Activated CD8-positive, alpha-beta memory T cell treated with anti-CD3 and anti-CD28 coated beads for 4 hours (primary cell): ENCODE measurements around the gene WTIP.
"Not testable (repeated sequence)": the region's sequence is repeated elsewhere in the genome, so short reads cannot be mapped to it uniquely, and the experiment has no call there.

Experiments
- DNase-seq, 2 donors: peaks; one replicate each; pipeline ENCODE4 v3.0.0-alpha.2; 2020; ENCODE audit warnings: low read depth in 2 of 2

Gene WTIP

DNA sequence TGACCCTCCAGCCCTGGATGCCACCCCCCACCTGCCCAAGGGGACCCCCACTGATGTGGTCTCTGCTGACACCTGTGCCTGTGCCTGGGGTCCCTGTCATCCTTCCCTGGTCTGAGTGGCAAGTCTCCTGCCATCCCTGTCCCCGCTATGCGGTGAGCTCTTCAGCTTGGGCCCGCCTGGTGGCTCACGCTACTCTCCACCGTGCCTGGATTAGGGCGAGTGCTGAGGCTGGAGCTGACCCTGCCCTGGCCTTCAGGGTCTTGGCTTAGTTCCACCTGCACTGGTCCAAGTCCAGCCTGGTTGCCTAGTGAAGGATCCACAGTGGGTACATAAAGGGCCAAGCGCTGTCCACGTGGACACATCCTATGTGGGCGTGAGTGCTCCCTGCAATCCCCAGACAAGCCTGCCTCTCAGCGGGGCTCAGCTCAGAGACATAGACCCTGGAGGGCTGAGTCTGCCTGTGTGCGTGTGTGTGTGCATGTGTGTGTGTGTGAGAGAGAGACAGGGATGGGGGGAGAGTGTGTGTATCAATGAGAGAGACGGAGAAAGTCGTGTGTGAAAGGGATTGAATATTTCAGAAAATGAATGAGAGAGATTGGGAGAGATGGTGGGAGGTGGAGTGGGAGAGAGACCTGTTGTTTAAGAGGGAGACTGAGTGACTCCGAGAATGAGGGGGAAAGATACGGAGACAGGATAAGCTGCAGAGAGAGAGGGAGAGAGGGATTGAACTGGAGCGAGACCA is 22.1 kb downstream of the WTIP start:
- DNase-seq: no peak

DNA sequence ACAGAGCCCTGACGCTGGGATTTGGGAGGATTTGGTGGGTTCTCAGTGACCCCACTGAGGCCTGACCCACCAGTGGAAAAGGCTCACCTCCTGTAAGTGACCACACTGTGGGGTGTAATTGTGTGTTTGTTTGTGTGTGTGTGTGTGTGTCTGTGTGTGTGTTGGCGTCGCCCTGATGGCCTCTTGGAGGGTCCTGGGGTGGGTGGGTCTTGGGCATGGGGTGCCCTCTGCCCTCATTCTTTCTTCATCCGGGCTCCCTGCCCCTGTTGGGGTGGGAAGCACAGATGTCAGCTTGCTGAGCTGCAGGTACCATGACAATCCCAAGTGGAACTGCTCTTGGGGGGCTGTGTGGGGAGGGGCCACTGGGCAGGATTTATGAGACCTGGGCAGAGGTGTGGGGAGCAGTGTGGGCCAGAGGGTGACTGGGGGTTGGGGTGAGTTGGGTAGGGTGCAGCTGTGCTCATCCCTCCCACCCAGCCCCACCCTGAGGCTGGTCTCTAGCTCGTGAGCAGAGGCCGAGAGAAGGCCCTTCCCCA is 22.8 kb downstream of the WTIP start:
- no peak for DNase-seq

DNA sequence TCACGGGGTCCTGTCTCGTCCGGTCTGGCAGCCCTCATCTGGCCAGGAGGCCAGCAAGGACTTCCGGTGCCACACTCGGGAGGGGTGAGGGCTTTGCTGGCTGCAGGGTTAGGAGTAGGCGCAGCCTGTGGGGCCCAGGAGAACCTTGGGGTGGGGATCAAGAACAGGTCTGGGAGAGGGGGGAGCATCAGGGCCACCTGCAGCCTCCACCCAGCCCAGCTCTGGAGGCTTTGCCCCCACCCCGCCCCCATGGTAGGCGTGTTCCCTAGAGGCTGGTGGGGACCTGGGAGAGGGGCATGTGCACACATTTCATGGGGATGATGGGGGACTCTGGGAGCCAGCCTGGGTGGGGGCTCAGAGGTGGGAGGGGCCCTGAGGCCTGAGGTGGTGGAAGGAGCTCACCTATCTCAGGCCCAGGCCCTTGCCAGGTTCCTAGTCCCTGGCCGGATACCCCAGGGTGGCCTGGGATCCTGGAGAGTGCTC is 23.3 kb downstream of the WTIP start:
- no peak for DNase-seq

DNA sequence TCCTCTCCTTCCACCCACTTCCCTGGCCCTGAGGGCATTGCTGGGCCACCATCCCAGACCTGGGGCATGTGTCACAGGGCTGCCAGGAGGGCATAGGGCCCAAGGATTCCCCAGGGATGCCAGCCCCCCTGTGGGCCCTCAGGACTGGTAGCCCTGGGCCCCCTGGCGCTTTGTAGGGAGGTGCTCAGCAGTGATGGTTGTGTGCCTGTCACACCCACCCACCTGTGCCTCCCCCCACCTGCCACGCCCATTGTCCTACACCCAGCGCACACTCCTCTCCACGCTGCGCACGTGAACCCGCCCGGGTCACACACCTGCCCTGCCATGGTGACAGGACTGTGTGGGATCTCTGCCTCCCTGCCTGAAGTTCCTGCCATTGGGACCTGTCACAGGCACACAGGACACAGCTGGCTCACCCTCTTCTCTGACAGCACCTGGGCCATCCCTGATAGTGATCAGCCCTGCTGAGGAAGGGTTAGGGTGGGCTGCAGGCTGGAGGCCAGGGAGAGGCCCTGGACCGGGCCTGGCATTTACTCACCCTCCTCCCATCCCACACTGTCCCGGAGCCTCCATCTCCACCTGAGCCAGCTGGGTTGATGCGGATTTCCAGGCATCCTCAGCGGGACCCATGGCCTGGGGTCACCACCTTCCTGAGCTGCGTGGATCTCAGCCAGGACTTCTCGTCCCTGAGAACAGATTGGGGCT is 23.9 kb downstream of the WTIP start:
- no peak for DNase-seq

DNA sequence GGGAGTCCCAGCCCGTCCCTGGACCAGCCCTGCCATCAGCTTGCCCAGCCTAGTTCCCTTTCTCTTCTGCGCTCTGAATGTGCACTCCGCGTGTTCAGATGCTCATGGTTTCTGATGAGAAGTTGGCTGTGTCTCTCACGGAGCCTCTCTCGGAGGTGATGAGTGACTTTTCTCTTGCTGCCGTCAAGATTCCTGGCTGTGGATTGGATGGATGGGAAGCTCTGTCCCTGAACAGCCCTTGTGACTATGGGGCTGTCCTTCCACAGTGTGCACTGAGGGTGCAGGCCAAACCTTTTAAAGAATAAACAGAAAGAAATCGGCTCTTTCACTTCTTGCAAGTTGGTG is 24.4 kb downstream of the WTIP start:
- DNase-seq: no peak

DNA sequence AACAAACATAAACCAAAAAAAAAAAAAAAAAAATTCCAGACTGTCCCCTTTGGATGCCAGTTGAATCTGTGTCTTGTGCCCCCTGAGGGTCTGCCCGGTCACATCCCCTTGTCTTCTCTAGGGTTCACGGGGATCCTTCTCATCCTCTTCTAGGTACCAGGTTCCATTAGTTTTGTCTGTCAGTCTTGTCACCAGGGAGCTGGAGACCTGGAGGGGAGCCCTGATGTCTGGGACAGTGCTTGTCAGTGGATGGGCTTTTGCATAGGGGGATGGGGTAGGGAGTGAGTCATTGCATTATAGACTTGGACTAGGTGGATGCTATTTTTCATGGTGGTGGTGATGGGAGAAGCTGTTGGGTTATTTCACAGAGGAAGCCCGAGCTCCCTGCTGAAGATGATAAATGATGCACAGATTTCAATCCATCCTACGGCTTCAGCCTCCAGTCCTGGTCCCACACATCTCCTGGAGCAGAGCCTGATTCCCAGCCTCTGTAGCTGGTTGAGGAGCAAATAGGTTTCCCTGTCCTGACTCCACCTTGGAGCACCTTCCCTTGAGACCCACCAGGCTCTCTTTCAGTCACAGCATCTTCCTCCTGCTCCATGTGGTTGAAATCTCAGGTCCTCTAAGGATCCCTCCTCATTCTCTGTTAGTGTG is 26.0 kb downstream of the WTIP start:
- DNase-seq: no peak

DNA sequence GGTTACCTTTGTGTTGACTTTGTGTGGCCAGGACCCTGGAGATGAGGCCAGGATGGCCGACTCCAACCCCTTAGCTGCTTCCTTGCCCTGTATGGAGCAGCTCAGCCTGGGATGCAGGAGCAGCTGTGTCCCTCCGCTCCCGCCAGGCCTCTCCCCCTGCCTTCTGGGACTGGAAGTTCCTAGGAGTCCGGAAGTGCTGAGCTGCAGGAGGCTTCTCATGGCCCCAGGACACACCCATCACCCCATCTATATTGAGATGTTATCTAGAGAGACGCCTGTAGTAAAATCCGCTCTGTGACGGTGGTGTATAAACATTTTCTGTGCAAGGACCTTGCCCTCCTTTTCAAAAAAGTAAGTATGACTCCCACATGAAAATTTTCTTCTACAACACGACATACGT is 27.0 kb downstream of the WTIP start:
- DNase-seq: no peak

DNA sequence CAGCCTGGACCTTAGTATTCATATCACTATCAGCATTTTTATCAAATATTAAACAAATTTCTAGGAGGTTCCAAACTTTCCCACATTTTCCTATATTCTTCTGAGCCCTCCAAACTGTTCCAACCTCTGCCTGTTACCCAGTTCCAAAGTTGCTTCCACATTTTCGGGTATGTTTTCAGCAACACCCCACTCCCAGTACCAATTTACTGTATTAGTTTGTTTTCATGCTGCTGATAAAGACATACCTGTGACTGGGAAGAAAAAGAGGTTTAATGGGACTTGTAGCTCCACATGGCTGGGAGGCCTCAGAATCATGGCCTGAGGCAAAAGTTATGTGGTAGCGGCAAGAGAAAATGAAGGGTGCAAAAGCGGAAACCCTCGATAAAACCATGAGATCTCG is 29.3 kb downstream of the WTIP start:
- DNase-seq: not testable (repeated sequence)

DNA sequence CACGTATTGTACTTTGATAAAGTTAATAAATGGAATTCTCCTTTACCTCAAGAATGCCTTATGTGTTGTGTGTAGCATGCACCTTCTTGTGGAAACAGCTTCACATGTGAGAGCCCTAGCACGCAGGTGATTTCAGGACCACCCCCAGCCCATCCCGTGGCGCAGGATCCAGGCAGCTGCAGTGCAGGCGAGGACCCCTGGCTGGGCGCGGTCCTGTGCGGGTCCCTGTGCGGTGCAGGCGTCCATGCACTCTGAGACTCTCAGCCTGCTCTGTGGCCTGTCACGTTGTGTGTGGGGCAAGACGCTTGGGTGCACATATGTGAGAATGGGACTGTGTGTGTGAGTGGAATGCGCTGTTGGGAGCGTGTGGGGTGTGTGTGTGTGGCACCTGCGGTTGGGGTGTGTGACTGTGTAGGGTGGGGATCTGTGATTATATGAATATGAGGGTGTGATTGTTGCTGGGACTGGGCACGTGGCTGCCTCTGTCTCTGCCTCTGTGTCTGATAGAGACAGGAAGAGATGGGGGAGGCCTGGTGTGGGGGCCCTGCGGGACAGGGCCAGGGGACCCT is 30.8 kb downstream of the WTIP start:
- no peak for DNase-seq

DNA sequence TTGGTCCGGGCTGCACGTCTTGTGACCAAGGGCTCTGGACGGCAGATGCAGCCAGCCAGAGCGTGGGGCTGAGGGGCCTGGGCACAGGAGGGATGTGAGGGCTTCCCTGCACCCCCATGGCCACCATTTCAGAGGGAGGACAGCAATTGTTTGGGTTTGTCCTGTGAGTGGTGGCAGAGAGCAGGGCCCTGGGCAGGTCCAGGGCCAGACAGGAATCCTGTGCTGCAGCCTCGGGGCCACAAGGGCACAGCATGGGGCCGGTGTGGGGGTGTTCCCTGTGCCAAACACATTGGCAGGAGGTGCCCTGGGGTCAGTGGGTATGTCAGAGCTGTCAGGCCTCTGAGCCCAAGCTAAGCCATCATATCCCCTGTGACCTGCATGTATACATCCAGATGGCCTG is 32.2 kb downstream of the WTIP start:
- no peak for DNase-seq

DNA sequence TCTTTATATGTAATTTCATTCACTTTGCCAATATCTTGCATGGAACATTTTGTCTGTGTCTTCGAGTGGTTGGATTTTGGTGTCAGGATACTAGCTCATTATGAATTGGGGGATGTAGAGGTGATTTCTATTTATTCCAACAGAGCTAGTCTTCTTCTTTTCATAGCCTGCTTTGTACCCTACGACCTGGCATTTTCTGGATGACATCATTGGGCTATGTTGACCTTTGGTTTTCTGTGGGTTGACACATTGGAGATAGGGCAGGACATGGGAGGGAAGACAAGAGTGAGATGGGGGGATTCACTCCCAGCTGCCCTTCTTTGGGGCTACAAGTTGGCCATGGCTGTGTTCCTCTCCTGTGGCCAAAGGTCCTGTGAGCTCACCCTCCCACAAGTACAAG is 38.0 kb downstream of the WTIP start:
- no peak for DNase-seq

DNA sequence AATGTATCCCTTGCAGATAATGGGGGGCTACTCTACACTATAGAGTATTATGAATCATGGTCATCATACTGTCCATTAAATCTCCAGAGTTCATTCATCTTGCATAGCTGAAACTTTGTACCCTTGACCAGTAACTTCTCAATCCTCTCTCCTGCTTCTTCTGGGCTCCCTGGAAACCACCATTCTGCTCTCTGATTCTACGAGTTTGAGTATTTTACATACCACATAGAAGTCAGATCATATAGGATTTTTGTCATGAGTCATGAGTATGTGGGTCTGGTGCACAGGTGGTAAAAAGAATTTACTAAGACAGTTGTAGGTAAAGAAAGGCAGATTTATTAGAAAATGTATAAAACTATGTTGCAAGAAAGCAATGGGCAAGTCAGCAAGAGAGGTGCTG is 41.9 kb downstream of the WTIP start:
- DNase-seq: no peak

DNA sequence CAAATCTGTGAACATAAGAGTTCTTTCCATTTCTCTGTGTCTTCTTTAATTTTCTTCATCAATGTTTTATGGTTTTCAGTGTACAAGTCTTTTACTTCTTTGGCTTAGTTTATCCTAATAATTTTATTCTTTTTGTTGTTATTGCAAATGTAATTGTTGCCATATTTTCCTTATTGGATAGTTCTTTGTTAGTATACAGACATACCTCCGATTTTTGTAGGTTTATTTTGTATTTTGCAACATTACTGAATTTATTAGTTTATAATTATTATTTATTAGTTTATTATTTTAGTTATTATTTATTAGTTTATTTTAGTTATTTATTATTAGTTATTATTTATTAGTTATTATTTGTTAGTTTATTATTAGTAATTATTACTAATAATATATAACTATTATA is 43.4 kb downstream of the WTIP start:
- DNase-seq: no peak

DNA sequence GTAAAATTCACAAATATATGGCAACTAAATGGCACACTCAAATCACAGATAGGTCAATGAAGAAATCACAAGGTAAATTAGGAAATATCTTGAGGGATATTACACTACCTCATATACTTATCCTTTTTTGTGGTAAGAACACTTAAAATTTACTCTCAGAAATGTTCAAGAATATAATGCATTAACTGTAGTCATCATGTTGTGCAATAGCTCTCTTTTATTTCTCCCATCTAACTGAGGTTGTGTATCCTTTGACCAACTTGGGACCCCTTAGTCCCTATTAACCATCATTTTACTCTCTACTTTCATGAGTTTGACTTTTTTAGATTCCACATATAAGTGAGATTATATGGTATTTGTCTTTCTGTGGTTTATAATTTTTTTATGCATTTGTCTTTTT is 52.6 kb downstream of the WTIP start:
- DNase-seq: no peak

DNA sequence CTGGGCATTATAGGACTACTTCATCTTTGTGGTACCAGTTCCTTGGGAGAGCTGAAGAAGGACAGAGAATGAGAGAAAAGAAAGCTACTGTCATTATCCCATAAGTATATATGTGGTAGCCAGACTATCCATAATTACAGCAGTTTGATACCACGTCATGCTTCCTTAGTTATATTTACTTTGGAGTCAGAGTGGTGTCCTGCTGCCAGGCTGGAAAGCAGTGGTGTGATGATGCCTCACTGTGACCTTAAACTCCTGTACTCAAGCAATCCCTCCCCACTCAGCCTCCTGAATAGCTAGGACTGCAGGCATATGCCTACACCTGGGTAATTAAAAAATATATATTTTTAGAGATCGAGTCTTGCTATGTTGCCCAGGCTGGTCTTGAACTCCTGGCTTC is 57.8 kb downstream of the WTIP start:
- no peak for DNase-seq

DNA sequence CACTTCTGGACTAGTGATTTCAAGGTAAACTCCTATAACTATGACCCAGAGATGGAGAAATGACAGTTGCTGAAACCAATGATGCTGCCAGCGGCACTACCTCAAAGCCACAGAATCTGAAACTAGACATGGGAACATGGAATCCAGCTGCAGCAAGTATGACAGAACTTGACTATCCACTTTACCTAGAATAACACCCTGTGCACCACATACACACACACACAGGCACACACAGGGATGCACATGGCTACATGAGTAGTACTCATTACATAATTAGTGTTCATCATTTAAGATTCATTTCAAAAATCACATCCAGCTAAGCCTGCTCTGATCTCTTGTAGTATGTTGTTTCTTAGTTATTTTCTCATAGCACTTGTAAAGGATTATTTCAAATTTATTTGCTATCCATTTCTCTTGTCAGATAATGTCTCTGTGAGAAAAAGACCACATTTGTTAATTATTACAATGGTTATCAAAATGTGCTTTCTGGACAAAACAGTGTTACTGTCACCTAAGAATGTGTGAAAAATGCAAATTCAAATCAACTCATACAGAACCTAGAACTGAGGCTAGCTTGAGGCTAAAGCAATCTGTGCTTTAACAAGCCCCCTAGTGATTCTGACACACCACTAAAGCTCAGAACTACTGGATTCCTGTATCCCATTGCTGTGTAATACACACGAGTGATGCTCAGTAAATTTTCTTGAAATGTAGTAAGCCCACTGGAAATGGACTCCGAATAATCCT is 59.4 kb downstream of the WTIP start:
- no peak for DNase-seq

DNA sequence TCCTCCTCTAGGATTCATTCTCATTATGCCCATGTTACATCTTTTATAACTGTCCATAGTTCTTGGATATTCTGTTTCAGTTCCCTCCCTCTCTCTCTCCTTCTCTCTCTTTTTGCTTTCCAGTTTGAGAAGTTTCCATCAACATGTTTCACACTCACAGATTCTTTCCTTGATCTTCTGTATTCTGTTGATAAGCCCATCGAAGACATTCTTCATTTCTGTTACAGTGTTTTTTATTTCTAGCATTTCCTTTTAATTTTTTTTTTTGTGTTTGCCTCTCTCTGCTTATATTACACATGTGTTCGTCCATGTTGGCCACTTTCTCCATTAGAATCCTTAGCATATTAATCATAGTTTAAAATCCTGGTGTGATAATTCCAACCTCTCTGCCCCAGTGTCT is 68.3 kb downstream of the WTIP start:
- DNase-seq: no peak

DNA sequence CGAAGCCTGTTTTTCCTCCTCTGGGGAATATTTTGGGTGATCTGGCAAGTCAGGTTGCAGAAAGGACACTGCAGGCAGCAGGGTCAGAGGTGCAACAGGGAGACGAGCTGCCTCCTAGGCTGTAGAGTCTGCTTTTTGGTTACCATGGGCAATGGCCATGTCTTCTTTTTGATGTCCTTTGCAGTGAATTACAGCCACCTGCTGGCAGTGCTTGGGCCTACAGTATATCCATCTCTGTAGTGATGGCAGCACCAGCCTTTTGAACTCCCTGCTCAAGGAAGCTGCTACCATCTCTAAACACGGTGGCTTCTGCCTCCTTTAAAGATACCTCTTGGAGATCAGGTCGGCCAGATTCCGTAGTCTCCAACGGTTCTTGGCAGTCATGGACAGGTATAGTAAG is 73.9 kb downstream of the WTIP start:
- DNase-seq: no peak

DNA sequence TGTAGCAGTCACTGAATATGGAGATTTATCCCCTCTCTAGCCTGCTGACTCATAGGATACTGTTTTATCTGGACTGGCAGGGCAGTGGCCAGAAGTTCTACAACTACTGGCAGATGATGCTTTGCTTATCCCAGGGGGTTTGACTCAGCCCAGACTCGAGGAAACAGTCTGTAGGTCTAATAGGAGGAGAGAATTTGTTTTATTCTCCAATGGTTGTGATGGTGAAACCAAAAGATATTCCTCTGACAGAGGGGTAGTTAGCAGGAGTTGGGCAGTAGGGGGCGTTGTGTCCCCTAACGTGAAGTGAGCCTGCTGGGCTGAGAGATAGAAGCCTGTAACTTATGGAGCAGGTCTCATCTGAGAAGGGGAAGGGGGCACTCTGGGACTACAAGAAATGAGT is 74.9 kb downstream of the WTIP start:
- no peak for DNase-seq

DNA sequence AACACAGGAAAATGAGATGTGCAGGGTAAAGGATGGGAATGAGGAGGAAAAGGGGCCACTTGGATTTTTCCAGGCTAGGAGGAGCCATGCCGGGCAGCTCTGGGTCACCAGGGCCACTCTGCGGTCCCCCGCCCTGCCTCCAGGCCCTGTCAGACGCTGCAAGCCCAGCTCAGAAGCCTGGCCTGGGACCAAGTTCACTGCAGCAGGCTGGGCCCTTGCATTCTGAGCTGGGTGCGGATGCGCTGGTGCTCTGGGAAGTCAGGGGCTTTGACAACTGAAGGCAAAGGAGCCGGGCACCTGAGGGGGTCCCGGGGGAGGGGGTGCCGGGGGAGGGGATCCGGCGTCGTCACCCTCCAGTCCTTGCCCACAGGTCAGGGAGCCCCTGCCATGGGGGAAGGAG is 77.5 kb downstream of the WTIP start:
- DNase-seq: no peak

DNA sequence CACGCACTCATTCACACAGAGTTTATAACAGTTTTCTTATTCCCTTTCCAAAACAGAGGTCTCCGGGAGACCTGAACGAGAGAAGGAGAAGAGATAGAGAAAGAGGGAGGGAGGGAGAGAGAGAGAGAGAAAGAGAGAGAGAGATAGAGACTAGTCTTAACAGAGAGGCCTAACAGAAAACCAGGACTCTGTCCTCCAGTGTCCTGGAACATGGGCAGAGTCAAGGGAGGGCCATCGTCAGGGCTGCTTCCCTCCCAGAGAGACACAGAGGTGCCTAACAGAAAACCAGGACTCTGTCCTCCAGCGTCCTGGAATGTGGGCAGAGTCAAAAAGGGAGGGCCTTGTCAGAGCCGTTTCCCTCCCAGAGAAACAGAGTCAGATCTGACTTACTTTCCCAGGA is 78.7 kb downstream of the WTIP start:
- DNase-seq: no peak
